ENCODE data around the gene STX1A.

DNA sequence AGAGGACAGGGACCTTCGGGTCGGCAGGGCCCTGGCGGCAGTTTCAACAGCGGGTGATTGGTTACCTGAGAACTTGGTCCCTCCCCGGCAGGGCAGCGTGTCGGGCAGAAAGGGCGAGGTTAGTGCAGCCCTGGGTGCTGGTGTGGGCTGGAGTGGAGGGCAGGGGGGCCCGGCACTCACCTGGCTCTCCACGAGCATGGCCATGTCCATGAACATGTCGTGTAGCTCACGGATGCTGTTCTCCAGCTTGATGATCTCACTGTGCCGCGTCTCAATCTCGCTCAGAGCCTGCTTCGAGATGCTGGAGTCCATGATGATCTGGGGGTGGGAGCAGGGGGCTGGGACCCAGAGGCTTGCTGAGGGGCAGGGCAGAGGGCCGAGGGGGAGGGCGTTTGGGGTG, 16.8 kb downstream of the STX1A start:
- TF ChIP-seq POLR2A (IDR thresholded peaks at IDR 0.05; ENCODE audit: low read length) (no peak), GATA1 (IDR thresholded peaks at IDR 0.05; ENCODE audit: low read depth, low read length) (no peak)

All from erythroblast (primary cell).